ENCODE data around the gene TBL1X.

Gene TBL1X

GRCh38 chrX:9498236-9498635, 33.4 kb downstream of the TBL1X start:
- no peak for DNase-seq (ENCODE audit: low read depth)

GRCh38 chrX:9500584-9500983, 35.7 kb downstream of the TBL1X start:
- DNase-seq (ENCODE audit: low read depth): no peak

GRCh38 chrX:9501362-9501761, 36.5 kb downstream of the TBL1X start:
- DNase-seq (ENCODE audit: low read depth): no peak

GRCh38 chrX:9503261-9503660, 38.4 kb downstream of the TBL1X start:
- no peak for DNase-seq (ENCODE audit: low read depth)

GRCh38 chrX:9510366-9510765, 45.5 kb downstream of the TBL1X start:
- DNase-seq (ENCODE audit: low read depth): no peak

- DNase-seq (ENCODE audit: low read depth): no peak
Observed at GRCh38 chrX:9510980-9511379, 46.1 kb downstream of the TBL1X start.

GRCh38 chrX:9515489-9515888, 50.6 kb downstream of the TBL1X start:
- DNase-seq (ENCODE audit: low read depth): no peak

GRCh38 chrX:9515973-9516538, 51.2 kb downstream of the TBL1X start:
- DNase-seq (ENCODE audit: low read depth): no peak

GRCh38 chrX:9516635-9517034, 51.8 kb downstream of the TBL1X start:
- no peak for DNase-seq (ENCODE audit: low read depth)

- DNase-seq (ENCODE audit: low read depth): no peak
Observed at GRCh38 chrX:9518051-9518450, 53.2 kb downstream of the TBL1X start.

GRCh38 chrX:9518889-9519288, 54.0 kb downstream of the TBL1X start:
- DNase-seq (ENCODE audit: low read depth): no peak

- DNase-seq (ENCODE audit: low read depth): no peak
Observed at GRCh38 chrX:9519546-9520216, 54.8 kb downstream of the TBL1X start.

- DNase-seq (ENCODE audit: low read depth): no peak
Observed at GRCh38 chrX:9520217-9520590, 55.3 kb downstream of the TBL1X start.

GRCh38 chrX:9522378-9523155, 57.7 kb downstream of the TBL1X start:
- no peak for DNase-seq (ENCODE audit: low read depth)

GRCh38 chrX:9525511-9526248, 60.8 kb downstream of the TBL1X start:
- DNase-seq (ENCODE audit: low read depth): no peak

GRCh38 chrX:9526965-9527364, 62.1 kb downstream of the TBL1X start:
- no peak for DNase-seq (ENCODE audit: low read depth)

GRCh38 chrX:9528498-9528897, 63.6 kb downstream of the TBL1X start:
- DNase-seq (ENCODE audit: low read depth): no peak

GRCh38 chrX:9529223-9529622, 64.4 kb downstream of the TBL1X start:
- no peak for DNase-seq (ENCODE audit: low read depth)

- DNase-seq (ENCODE audit: low read depth): peak; percentile 31
Observed at GRCh38 chrX:9530848-9531274, 66.0 kb downstream of the TBL1X start.

- DNase-seq (ENCODE audit: low read depth): no peak
Observed at GRCh38 chrX:9532349-9532748, 67.5 kb downstream of the TBL1X start.

- DNase-seq (ENCODE audit: low read depth): no peak
Observed at GRCh38 chrX:9533611-9534010, 68.8 kb downstream of the TBL1X start.

GRCh38 chrX:9534686-9535085, 69.8 kb downstream of the TBL1X start:
- no peak for DNase-seq (ENCODE audit: low read depth)

- no peak for DNase-seq (ENCODE audit: low read depth)
Observed at GRCh38 chrX:9535101-9535500, 70.2 kb downstream of the TBL1X start.
